ENCODE data around the gene SORT1. TPM values are rescaled to one million over a fixed set of nuclear protein-coding genes. Genes with fewer than 3 reads are reported as not detected.
A peak's percentile ranks its signal among the peaks of the same experiment; 100 is the strongest.

The SORT1 gene
- total RNA-seq, 2 donors from 2014 or later, result 225 to 231 TPM

DNA sequence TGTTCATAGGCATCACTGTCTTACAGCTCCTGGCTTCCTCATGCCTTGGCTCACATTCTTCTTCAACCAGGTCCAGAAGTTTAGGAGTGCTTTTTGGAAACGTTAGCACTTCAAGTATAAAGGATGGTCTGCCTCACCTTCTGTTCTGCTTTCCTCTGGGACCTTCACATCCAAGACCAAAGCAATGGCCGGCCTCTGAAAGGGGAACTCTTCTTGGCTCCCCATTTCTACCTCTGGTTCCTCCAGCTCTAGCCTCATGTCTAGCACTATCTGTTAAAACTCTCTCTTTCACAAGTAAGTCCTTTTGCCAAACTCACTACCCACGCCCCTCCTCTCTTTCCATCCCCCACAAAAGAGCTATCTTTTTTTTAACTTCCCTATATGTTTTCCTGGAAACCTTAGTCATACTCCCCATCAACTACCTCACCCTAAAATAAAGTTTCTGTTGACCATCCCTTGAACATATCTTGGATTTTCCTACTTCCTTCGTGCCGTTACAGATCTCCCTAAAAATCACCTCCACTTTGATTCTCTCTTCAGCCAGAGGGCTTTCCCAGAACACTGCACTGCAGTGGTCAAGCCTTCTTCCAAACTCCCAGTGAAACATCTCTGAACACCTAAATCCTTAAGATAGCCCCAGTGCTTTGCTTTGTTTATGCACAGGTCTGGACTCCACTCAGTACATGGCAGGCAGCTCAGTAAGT lies 7.9 kb downstream of the SORT1 start:
- H3K4me3 ChIP-seq, result peak overlapping the region; percentile 63
- H3K36me3 ChIP-seq, result no peaks in the 10 kb centered on the region
- ATAC-seq (ENCODE audit: insufficient number of reproducible peaks, low FRiP score, low read depth), result no peak
- TF ChIP-seq, protein P1, sequence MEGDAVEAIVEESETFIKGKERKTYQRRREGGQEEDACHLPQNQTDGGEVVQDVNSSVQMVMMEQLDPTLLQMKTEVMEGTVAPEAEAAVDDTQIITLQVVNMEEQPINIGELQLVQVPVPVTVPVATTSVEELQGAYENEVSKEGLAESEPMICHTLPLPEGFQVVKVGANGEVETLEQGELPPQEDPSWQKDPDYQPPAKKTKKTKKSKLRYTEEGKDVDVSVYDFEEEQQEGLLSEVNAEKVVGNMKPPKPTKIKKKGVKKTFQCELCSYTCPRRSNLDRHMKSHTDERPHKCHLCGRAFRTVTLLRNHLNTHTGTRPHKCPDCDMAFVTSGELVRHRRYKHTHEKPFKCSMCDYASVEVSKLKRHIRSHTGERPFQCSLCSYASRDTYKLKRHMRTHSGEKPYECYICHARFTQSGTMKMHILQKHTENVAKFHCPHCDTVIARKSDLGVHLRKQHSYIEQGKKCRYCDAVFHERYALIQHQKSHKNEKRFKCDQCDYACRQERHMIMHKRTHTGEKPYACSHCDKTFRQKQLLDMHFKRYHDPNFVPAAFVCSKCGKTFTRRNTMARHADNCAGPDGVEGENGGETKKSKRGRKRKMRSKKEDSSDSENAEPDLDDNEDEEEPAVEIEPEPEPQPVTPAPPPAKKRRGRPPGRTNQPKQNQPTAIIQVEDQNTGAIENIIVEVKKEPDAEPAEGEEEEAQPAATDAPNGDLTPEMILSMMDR (IDR thresholded peaks at IDR 0.05), result no peak
- no peaks in the 10 kb centered on the region for H3K9me3 ChIP-seq
- peaks cover 71 to 91% of the 10 kb centered on the region in 2 donors for H3K4me1 ChIP-seq (ENCODE audit: control insufficient read depth in 1 of 2, low read depth in 2 of 2)
- no peak for DNase-seq (ENCODE audit: low spot score)
- H3K27ac ChIP-seq, result peak overlapping the region; percentile 88 to 89
- no peaks in the 10 kb centered on the region for H3K27me3 ChIP-seq (replicated peaks; ENCODE audit: insufficient read depth)

DNA sequence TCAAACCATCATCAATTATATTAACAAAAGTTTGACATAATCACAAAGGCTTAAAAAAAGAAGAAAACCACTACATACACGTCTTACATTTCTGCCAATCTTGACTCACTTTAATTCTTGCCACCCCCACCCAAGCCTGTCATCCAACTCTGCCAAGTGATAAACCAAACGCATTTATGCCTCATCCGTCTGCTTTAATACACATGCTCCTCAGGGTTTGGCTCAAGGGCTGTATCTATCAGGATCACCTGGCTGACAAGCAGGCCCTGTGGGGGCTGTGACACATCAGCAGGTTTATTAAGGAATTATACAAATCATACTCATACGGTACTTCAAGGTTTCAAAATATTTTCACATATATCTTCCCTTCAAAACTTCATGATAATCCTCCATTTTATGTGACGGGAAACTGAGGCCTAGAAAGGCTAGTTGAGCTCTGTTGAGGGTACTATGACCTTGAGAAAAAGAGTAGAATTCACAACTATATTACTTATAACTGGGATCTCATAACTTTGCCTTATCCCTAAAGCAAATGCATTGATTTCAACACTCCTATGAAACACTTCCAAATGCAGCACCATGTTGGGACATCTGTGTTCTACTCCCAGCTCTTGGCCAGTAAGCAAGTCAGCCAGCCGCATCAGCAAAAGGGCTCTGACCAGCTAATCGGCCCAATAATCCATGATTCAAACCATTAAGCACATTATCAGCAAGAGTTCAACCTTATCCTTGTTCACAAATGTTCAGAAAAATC lies 8.7 kb downstream of the SORT1 start:
- DNase-seq (ENCODE audit: low spot score) (no peak), ATAC-seq (ENCODE audit: insufficient number of reproducible peaks, low FRiP score, low read depth) (no peak)
- Histone ChIP-seq H3K27ac (peak overlapping the region; percentile 88 to 89), H3K4me3 (peak overlapping the region; percentile 63), H3K9me3 (no peaks in the 10 kb centered on the region), H3K27me3 (replicated peaks; ENCODE audit: insufficient read depth) (no peaks in the 10 kb centered on the region), H3K4me1 (ENCODE audit: control insufficient read depth in 1 of 2, low read depth in 2 of 2) (peaks cover 71 to 91% of the 10 kb centered on the region in 2 donors), H3K36me3 (no peaks in the 10 kb centered on the region)
- TF ChIP-seq, protein P1 (IDR thresholded peaks at IDR 0.05), result no peak

GRCh38 chr1:109388208-109388711 lies 9.5 kb downstream of the SORT1 start:
- peak overlapping the region; percentile 88 to 89 for H3K27ac ChIP-seq
- no peaks in the 10 kb centered on the region for H3K9me3 ChIP-seq
- H3K4me3 ChIP-seq, result no peak overlapping the region
- no peaks in the 10 kb centered on the region for H3K36me3 ChIP-seq
- peaks cover 71 to 93% of the 10 kb centered on the region in 2 donors for H3K4me1 ChIP-seq (ENCODE audit: control insufficient read depth in 1 of 2, low read depth in 2 of 2)
- TF ChIP-seq, protein P1 (IDR thresholded peaks at IDR 0.05), result no peak
- DNase-seq (ENCODE audit: low spot score), result no peak
- H3K27me3 ChIP-seq (replicated peaks; ENCODE audit: insufficient read depth), result no peaks in the 10 kb centered on the region
- no peak for ATAC-seq (ENCODE audit: insufficient number of reproducible peaks, low FRiP score, low read depth)

- Histone ChIP-seq H3K4me3 (peak overlapping the region; percentile 1), H3K9me3 (no peaks in the 10 kb centered on the region), H3K27me3 (replicated peaks; ENCODE audit: insufficient read depth) (no peaks in the 10 kb centered on the region), H3K27ac (peak overlapping the region; percentile 88 to 89), H3K36me3 (no peaks in the 10 kb centered on the region), H3K4me1 (ENCODE audit: control insufficient read depth in 1 of 2, low read depth in 2 of 2) (peaks cover 80 to 96% of the 10 kb centered on the region in 2 donors)
- ATAC-seq (ENCODE audit: insufficient number of reproducible peaks, low FRiP score, low read depth), result no peak
- DNase-seq (ENCODE audit: low spot score), result no peak
- TF ChIP-seq, protein P1 (IDR thresholded peaks at IDR 0.05), result no peak
These were observed 11.5 kb downstream of the SORT1 start for GRCh38 chr1:109386054-109386717.

GRCh38 chr1:109385417-109385816 lies 12.3 kb downstream of the SORT1 start:
- ATAC-seq (ENCODE audit: insufficient number of reproducible peaks, low FRiP score, low read depth) (no peak), DNase-seq (ENCODE audit: low spot score) (no peak)
- TF ChIP-seq, protein P1 (IDR thresholded peaks at IDR 0.05), result no peak
- H3K27ac ChIP-seq, result peak overlapping the region; percentile 88 to 89
- H3K9me3 ChIP-seq, result no peaks in the 10 kb centered on the region
- H3K4me1 ChIP-seq (ENCODE audit: control insufficient read depth in 1 of 2, low read depth in 2 of 2), result peaks cover 84 to 99% of the 10 kb centered on the region in 2 donors
- H3K27me3 ChIP-seq (replicated peaks; ENCODE audit: insufficient read depth), result no peaks in the 10 kb centered on the region
- H3K36me3 ChIP-seq, result no peaks in the 10 kb centered on the region
- peak overlapping the region; percentile 48 for H3K4me3 ChIP-seq

Measured in thoracic aorta (tissue), 2 donors.